GM13977 (cell line): ENCODE measurements around the gene SLC22A4.

ENCODE experiments used
- DNase-seq: peaks from one replicate; pipeline ENCODE4 v3.0.0; 2012; ENCODE audit warnings: low spot score
- in situ Hi-C: fragments of 300-500 bp; cut with MboI; formaldehyde crosslinking; loops from one replicate; pipeline ENCODE4 v1.12.0; 2022; ENCODE audit warnings: low sequenced_read_pairs, low pct_unique_long_range_greater_than_20kb, mixed read lengths, inconsistent platforms; ENCODE audit not compliant: unreplicated experiment
- TF ChIP-seq, protein P1 (sequence below): IDR thresholded peaks from 2 replicates; pipeline ENCODE4 v1.5.1; 2012; ENCODE audit warnings: mild to moderate bottlenecking, control low read depth; ENCODE audit not compliant: insufficient read depth; ENCODE audit errors: extremely low read depth, missing control alignments

SLC22A4 gene

DNA sequence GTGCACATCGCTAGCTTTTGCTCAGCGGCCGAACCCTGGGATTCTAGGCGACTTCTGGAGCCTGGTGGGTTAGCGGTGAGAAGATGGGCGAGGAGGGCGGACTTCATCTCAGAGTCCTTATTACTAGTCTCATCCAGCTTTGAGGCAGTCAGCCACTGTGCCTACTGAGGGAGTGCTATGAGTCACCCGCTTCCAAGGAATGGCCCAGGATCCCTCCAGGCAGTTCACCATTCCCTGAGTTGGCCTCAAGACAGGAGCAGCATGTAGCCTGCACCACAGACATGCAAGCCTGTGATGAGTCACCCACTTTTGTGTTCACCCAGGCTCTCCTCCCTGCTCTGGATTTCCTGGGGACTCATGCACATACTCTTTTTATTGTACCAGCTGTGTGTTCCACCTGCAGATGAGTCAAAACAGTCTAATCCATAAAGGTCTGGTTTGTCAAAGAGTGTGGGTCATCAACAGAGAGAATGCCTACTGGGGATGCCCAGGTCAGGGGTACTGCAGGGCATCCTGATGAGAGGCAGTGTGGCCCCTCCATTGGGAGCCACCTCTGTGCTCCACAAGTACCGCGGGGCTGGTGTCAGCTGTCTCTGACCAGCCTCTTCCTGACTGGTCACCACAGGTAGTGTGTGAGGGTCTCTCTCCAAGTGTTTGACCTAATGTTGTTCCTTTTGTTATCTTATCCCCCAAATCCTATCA, 95.5 kb downstream of the SLC22A4 start:
- in situ Hi-C loops: loop anchor here (10.0 kb wide), 2 partner anchors 105 to 435 kb away; partner anchors contain the start of gene IRF1
- DNase-seq: no peak
- TF ChIP-seq, protein P1, sequence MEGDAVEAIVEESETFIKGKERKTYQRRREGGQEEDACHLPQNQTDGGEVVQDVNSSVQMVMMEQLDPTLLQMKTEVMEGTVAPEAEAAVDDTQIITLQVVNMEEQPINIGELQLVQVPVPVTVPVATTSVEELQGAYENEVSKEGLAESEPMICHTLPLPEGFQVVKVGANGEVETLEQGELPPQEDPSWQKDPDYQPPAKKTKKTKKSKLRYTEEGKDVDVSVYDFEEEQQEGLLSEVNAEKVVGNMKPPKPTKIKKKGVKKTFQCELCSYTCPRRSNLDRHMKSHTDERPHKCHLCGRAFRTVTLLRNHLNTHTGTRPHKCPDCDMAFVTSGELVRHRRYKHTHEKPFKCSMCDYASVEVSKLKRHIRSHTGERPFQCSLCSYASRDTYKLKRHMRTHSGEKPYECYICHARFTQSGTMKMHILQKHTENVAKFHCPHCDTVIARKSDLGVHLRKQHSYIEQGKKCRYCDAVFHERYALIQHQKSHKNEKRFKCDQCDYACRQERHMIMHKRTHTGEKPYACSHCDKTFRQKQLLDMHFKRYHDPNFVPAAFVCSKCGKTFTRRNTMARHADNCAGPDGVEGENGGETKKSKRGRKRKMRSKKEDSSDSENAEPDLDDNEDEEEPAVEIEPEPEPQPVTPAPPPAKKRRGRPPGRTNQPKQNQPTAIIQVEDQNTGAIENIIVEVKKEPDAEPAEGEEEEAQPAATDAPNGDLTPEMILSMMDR: no peak

DNA sequence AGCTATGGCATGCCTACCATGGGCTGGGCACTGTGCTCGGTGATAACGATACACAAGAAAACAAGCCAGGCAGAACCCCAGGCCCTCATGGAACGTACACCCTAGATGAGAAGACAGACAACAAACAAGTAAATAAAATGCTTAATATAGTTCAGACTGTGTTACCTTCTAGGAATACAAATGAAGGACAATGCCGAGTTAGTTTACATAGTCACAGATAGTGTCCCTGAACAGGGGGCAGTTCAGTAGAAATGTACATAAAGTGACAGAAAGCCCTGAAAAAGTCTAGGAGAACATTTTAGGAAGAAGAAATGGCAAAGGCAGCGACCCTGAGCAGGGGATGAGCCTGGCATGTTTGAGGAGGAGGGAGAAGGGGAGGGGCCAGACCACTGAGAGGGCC, 97.1 kb downstream of the SLC22A4 start:
- no peak for DNase-seq
- TF ChIP-seq, protein P1: no peak
- in situ Hi-C loops: no loop called here

DNA sequence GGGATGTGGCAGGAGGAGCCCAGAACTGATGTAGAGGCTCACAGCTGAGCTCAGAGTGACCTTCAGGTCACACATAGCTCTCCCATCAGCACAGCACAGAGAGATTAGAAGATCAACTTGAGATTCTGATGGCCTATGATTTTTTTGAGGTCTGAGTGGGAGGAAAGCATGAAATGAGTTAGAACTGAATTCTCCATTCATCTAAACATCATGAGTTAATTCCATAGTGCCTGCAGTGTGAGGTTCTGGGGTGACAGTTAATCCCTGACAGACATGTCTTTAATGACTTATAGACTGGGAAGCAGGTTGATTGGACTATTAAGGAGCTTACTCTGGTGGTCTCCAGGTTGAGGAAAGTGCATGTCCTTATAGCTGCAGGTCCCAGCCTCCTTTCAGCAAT, 97.7 kb downstream of the SLC22A4 start:
- TF ChIP-seq, protein P1: no peak
- DNase-seq: no peak
- in situ Hi-C loops: no loop called here

DNA sequence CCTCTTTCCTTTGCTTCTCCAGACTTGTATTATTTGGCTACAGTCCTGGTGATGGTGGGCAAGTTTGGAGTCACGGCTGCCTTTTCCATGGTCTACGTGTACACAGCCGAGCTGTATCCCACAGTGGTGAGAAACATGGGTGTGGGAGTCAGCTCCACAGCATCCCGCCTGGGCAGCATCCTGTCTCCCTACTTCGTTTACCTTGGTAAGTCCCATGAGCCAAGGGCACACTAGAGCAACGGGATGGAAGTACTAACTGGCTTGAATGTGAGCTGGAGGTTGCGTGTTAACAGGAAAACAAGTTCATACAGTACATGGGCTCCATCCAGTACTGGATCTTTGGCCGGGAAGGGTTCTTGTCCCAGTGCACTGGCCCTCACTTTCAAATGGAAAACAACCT, 98.2 kb downstream of the SLC22A4 start:
- no peak for DNase-seq
- TF ChIP-seq, protein P1: no peak
- in situ Hi-C loops: no loop called here

DNA sequence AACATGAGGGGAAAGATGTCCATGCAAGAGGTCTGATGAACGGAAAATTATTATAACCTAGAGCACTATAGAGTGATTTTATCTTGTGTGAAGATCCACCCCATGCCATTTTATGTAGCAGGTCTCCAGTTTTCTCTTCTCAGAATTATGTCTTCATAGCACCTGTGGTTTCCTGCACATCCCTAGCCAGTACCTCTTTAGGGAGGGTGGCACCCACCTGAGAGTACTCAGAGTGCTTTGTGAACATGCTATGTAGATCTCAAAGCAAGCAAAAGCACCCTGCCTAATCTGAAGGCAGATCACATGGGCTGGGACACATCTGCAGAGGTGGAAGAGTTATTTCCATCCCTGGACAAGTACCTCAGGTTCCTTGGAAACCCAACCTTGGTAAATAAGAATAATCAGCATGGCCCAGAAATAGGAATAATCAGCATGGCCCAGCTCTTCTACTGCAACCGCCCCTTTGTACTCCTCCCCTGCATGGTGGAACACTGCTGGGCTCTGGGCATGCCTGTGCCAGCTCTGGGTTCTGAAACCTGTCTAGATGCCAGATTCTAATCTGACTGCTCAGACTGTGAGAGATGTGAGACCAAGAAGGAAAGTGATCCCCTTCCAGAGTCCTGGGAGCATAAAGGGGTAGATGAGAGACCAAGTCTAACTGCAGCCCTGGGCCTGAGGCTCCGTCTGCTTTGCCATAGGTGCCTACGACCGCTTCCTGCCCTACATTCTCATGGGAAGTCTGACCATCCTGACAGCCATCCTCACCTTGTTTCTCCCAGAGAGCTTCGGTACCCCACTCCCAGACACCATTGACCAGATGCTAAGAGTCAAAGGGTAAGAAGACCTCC, 99.0 kb downstream of the SLC22A4 start:
- DNase-seq: no peak
- TF ChIP-seq, protein P1: no peak
- in situ Hi-C loops: no loop called here
